ENCODE data around the gene DPF1. TPM values are rescaled to one million over a fixed set of nuclear protein-coding genes. Genes with fewer than 3 reads are reported as not detected.
A peak's percentile ranks its signal among the peaks of the same experiment; 100 is the strongest.

Gene DPF1
- total RNA-seq, 4 donors from 2014 or later, result not detected

GRCh38 chr19:38251564-38252051, 27.6 kb upstream of the DPF1 start:
- Histone ChIP-seq H3K4me1 (peaks cover 24 to 74% (median 37%) of the 10 kb centered on the region in 4 donors), H3K4me3 (peak overlapping the region; percentile 3 to 30 (median 16)), H3K27me3 (peaks cover 15% of the 10 kb centered on the region), H3K36me3 (no peaks in the 10 kb centered on the region), H3K9me3 (no peaks in the 10 kb centered on the region), H3K27ac (peak overlapping the region; percentile 83 to 92 (median 90))
- no peak for TF ChIP-seq CTCF (IDR thresholded peaks at IDR 0.05)
- no peak for TF ChIP-seq POLR2A (IDR thresholded peaks at IDR 0.05)
- TF ChIP-seq EP300 (IDR thresholded peaks at IDR 0.05; ENCODE audit: low read depth), result no peak
- TF ChIP-seq POLR2AphosphoS5 (IDR thresholded peaks at IDR 0.05), result no peak
- intact Hi-C loops (cut with DNase I; ENCODE audit: low total_unique reads) (no loop called here), in situ Hi-C loops (cut with MboI; ENCODE audit: low pct_ligation_motif_present in 1 of 4, low pct_unique_long_range_greater_than_20kb in 1 of 4, low sequenced_read_pairs in 3 of 4) (no loop called here)
- DNase-seq, result no peak
- WGBS, 2 donors (ENCODE audit: low coverage in 1 of 2), result 14% methylated on average over 7 to 10 of the region's 10 CpGs

GRCh38 chr19:38250821-38251563, 27.0 kb upstream of the DPF1 start:
- WGBS, 2 donors (ENCODE audit: low coverage in 1 of 2), result 24% methylated on average over 2 to 18 of the region's 18 CpGs
- Histone ChIP-seq H3K36me3 (no peaks in the 10 kb centered on the region), H3K9me3 (no peaks in the 10 kb centered on the region), H3K27me3 (peaks cover 8% of the 10 kb centered on the region), H3K27ac (peak overlapping the region; percentile 83 to 92 (median 90)), H3K4me1 (peaks cover 23 to 74% (median 31%) of the 10 kb centered on the region in 4 donors), H3K4me3 (peak overlapping the region in 3 of 4 donors; percentile 11 to 30 (median 21))
- intact Hi-C loops (cut with DNase I; ENCODE audit: low total_unique reads) (no loop called here), in situ Hi-C loops (cut with MboI; ENCODE audit: low pct_ligation_motif_present in 1 of 4, low pct_unique_long_range_greater_than_20kb in 1 of 4, low sequenced_read_pairs in 3 of 4) (no loop called here)
- peak; percentile 81 for DNase-seq
- TF ChIP-seq POLR2AphosphoS5 (IDR thresholded peaks at IDR 0.05) (peak in 2 of 3 donors; percentile 9 to 35), EP300 (IDR thresholded peaks at IDR 0.05; ENCODE audit: low read depth) (no peak)

- H3K27ac ChIP-seq, result peak overlapping the region; percentile 83 to 92 (median 90)
- H3K4me3 ChIP-seq, result no peak overlapping the region
- no peaks in the 10 kb centered on the region for H3K9me3 ChIP-seq
- TF ChIP-seq EP300 (IDR thresholded peaks at IDR 0.05; ENCODE audit: low read depth), result no peak
- no peak for TF ChIP-seq POLR2AphosphoS5 (IDR thresholded peaks at IDR 0.05)
- TF ChIP-seq POLR2A (IDR thresholded peaks at IDR 0.05), result no peak
- no peak for TF ChIP-seq CTCF (IDR thresholded peaks at IDR 0.05)
- H3K27me3 ChIP-seq, result peaks cover 3% of the 10 kb centered on the region
- peaks cover 26 to 76% (median 35%) of the 10 kb centered on the region in 4 donors for H3K4me1 ChIP-seq
- intact Hi-C loops (cut with DNase I; ENCODE audit: low total_unique reads) (no loop called here), in situ Hi-C loops (cut with MboI; ENCODE audit: low pct_ligation_motif_present in 1 of 4, low pct_unique_long_range_greater_than_20kb in 1 of 4, low sequenced_read_pairs in 3 of 4) (no loop called here)
- H3K36me3 ChIP-seq, result no peaks in the 10 kb centered on the region
- no peak for DNase-seq
These were observed 26.4 kb upstream of the DPF1 start for GRCh38 chr19:38250428-38250820.

- Histone ChIP-seq H3K27me3 (no peaks in the 10 kb centered on the region), H3K4me1 (peaks cover 27 to 78% (median 41%) of the 10 kb centered on the region in 4 donors), H3K27ac (peak overlapping the region; percentile 62 to 88 (median 68)), H3K4me3 (no peak overlapping the region), H3K9me3 (no peaks in the 10 kb centered on the region), H3K36me3 (no peaks in the 10 kb centered on the region)
- 64% methylated on average over 7 of the region's 7 CpGs; no CpG with 5 or more reads in 1 of the 2 donors for WGBS, 2 donors (ENCODE audit: low coverage in 1 of 2)
- in situ Hi-C loops (cut with MboI; ENCODE audit: low pct_ligation_motif_present in 1 of 4, low pct_unique_long_range_greater_than_20kb in 1 of 4, low sequenced_read_pairs in 3 of 4), result loop anchor here in 2 of 4 donors (10.0 to 25.0 kb wide), 2 partner anchors 76 to 361 kb away; no protein-coding TSS in a partner anchor
- intact Hi-C loops (cut with DNase I; ENCODE audit: low total_unique reads), result no loop called here
- no peak for DNase-seq
- no peak for TF ChIP-seq POLR2A (IDR thresholded peaks at IDR 0.05)
- no peak for TF ChIP-seq EP300 (IDR thresholded peaks at IDR 0.05; ENCODE audit: low read depth)
- no peak for TF ChIP-seq CTCF (IDR thresholded peaks at IDR 0.05)
- no peak for TF ChIP-seq POLR2AphosphoS5 (IDR thresholded peaks at IDR 0.05)
These were observed 24.4 kb upstream of the DPF1 start for GRCh38 chr19:38248421-38248820.
